Measurements from ENCODE around the gene STARD9.

GRCh38 chr15:42729409-42729808 is 154.0 kb downstream of the STARD9 start:
- TF ChIP-seq CTCF (IDR thresholded peaks at IDR 0.05) (no peak), POLR2A (IDR thresholded peaks at IDR 0.05) (no peak)

Measured in right lobe of liver (tissue), 4 donors.